Transverse colon (tissue), 4 donors: Measurements from ENCODE around the gene PYGB.

Experiments used
- CTCF ChIP-seq, 5 experiments: fragments of 200-600 bp in 3 of 5; fragments of 450-650 bp in 2 of 5; sonication (generic) in 3 of 5; IDR thresholded peaks; 1 replicate in 2 of 5; 2 replicates in 3 of 5; pipeline ENCODE4 v1.5.1; 2016 to 2017; ENCODE audit warnings: antibody characterized with exemption in 5 of 5, inconsistent platforms in 3 of 5, mild to moderate bottlenecking in 2 of 5, moderate library complexity in 1 of 5
- EP300 ChIP-seq: sonication (generic); formaldehyde crosslinking; IDR thresholded peaks from one replicate; pipeline ENCODE4 v1.6.1; 2017; ENCODE audit warnings: antibody characterized with exemption, low read depth
- POLR2A ChIP-seq: fragments of 450-650 bp; IDR thresholded peaks from one replicate; pipeline ENCODE4 v1.6.1; 2016; ENCODE audit warnings: antibody characterized with exemption, mild to moderate bottlenecking, moderate library complexity
- POLR2AphosphoS5 ChIP-seq, 3 donors: sonication (generic); formaldehyde crosslinking; IDR thresholded peaks; one replicate each; pipeline ENCODE4 v1.6.1; 2016; ENCODE audit warnings: antibody characterized with exemption in 3 of 3

- TF ChIP-seq CTCF (IDR thresholded peaks at IDR 0.05) (no peak), POLR2AphosphoS5 (IDR thresholded peaks at IDR 0.05) (no peak), EP300 (no peak), POLR2A (no peak)
Observed at GRCh38 chr20:25293910-25294458, 46.1 kb downstream of the PYGB start.
